WTC11 (cell line): ENCODE measurements around the gene GSTO2. TPM values are rescaled to one million over a fixed set of nuclear protein-coding genes. Genes with fewer than 3 reads are reported as not detected.

ENCODE experiments used
- ATAC-seq: fragments of 200-7000 bp; cut with Tn5 transposase; 2 replicates; pipeline ENCODE4 v1.10.0; 2021; ENCODE audit warnings: mild to moderate bottlenecking, moderate library complexity
- CTCF ChIA-PET: fragments of 300-600 bp; sonication (Branson Sonifier 250); formaldehyde crosslinking; loops from one replicate; lab custom pipeline; 2021; ENCODE audit warnings: antibody characterized with exemption; lab: Charles Lee
- POLR2A ChIA-PET: fragments of 350-600 bp; sonication (Branson Sonifier 250); formaldehyde crosslinking; loops from one replicate; lab custom pipeline; 2021; ENCODE audit warnings: antibody characterized with exemption; lab: Charles Lee
- DNase-seq: peaks from one replicate; pipeline ENCODE4 v3.0.0; 2021; ENCODE audit warnings: low spot score
- H3K27ac Mint-ChIP-seq: 2 replicates; pipeline ENCODE4 v1.8.0; 2021; ENCODE audit warnings: mixed read lengths
- H3K27me3 Mint-ChIP-seq: 2 replicates; pipeline ENCODE4 v1.8.0; 2021; ENCODE audit warnings: low read depth, mild to moderate bottlenecking, moderate library complexity, mixed read lengths
- H3K36me3 Mint-ChIP-seq: 2 replicates; pipeline ENCODE4 v1.8.0; 2021; ENCODE audit warnings: mixed read lengths
- H3K4me1 Mint-ChIP-seq: 2 replicates; pipeline ENCODE4 v1.8.0; 2022; ENCODE audit warnings: mixed read lengths
- H3K4me3 Mint-ChIP-seq: 2 replicates; pipeline ENCODE4 v1.8.0; 2021; ENCODE audit warnings: mild to moderate bottlenecking, moderate library complexity, mixed read lengths
- H3K9me3 Mint-ChIP-seq: 2 replicates; pipeline ENCODE4 v1.8.0; 2021; ENCODE audit warnings: mixed read lengths
- FOXK1 ChIP-seq: sonication (generic); formaldehyde crosslinking; IDR thresholded peaks from 2 replicates; pipeline ENCODE4 v1.8.0; 2022; ENCODE audit warnings: mild to moderate bottlenecking, moderate library complexity, missing genetic modification reagents
- IRF2 ChIP-seq: sonication (generic); formaldehyde crosslinking; IDR thresholded peaks from 2 replicates; pipeline ENCODE4 v1.8.0; 2022; ENCODE audit warnings: low read depth, missing genetic modification reagents, borderline replicate concordance
- NR1H2 ChIP-seq: sonication (generic); formaldehyde crosslinking; IDR thresholded peaks from 2 replicates; pipeline ENCODE4 v1.9.0; 2021; ENCODE audit warnings: mild to moderate bottlenecking, moderate library complexity, missing genetic modification reagents
- NR3C1 ChIP-seq: sonication (generic); formaldehyde crosslinking; conservative IDR thresholded peaks from 2 replicates; pipeline ENCODE4 v1.8.1; 2023; ENCODE audit warnings: low read depth, mild to moderate bottlenecking, missing genetic modification reagents
- RORB ChIP-seq: fragments of 250-450 bp; sonication (Bioruptor Pico); IDR thresholded peaks from 2 replicates; pipeline ENCODE4 v1.9.0; 2021; ENCODE audit warnings: mild to moderate bottlenecking
- SMAD4 ChIP-seq: sonication (generic); formaldehyde crosslinking; IDR thresholded peaks from 2 replicates; pipeline ENCODE4 v1.8.0; 2022; ENCODE audit warnings: mild to moderate bottlenecking, missing genetic modification reagents
- SOX15 ChIP-seq: fragments of 250-450 bp; sonication (Bioruptor Pico); IDR thresholded peaks from 2 replicates; pipeline ENCODE4 v1.9.0; 2021; ENCODE audit warnings: mild to moderate bottlenecking
- ZBTB21 ChIP-seq: sonication (generic); formaldehyde crosslinking; IDR thresholded peaks from 2 replicates; pipeline ENCODE4 v1.8.1; 2023; ENCODE audit warnings: mild to moderate bottlenecking, missing genetic modification reagents, borderline replicate concordance
- ZNF138 ChIP-seq: sonication (generic); formaldehyde crosslinking; conservative IDR thresholded peaks from 2 replicates; pipeline ENCODE4 v1.8.1; 2022; ENCODE audit warnings: mild to moderate bottlenecking, moderate library complexity, missing genetic modification reagents
- total RNA-seq: library from RNA; stranded (reverse); gene quantifications from 3 replicates; pipeline ENCODE4 v1.2.3, GENCODE V29; 2021
- TF ChIP-seq, protein P1 (sequence below): fragments of 250-450 bp; sonication (Bioruptor Pico); IDR thresholded peaks from 2 replicates; pipeline ENCODE4 v1.9.0; 2021; ENCODE audit warnings: moderate library complexity, mild to moderate bottlenecking, inconsistent platforms, borderline replicate concordance
- TF ChIP-seq, protein P2 (sequence below): fragments of 250-450 bp; sonication (Bioruptor Pico); IDR thresholded peaks from 2 replicates; pipeline ENCODE4 v1.9.0; 2021; ENCODE audit warnings: mild to moderate bottlenecking
- TF ChIP-seq, protein P3 (sequence below): fragments of 250-450 bp; sonication (Bioruptor Pico); IDR thresholded peaks from 2 replicates; pipeline ENCODE4 v1.9.0; 2021; ENCODE audit warnings: mild to moderate bottlenecking, borderline replicate concordance
- TF ChIP-seq, protein P4 (sequence below): sonication (generic); formaldehyde crosslinking; IDR thresholded peaks from 2 replicates; pipeline ENCODE4 v1.8.1; 2022; ENCODE audit warnings: mild to moderate bottlenecking, missing genetic modification reagents, moderate library complexity, borderline replicate concordance
- TF ChIP-seq, protein P5 (sequence below): sonication (generic); formaldehyde crosslinking; IDR thresholded peaks from 2 replicates; pipeline ENCODE4 v1.8.1; 2023; ENCODE audit warnings: mild to moderate bottlenecking, moderate library complexity, missing genetic modification reagents

The GSTO2 gene
- total RNA-seq, 1 experiment from 2014 or later, result 10.7 TPM

DNA sequence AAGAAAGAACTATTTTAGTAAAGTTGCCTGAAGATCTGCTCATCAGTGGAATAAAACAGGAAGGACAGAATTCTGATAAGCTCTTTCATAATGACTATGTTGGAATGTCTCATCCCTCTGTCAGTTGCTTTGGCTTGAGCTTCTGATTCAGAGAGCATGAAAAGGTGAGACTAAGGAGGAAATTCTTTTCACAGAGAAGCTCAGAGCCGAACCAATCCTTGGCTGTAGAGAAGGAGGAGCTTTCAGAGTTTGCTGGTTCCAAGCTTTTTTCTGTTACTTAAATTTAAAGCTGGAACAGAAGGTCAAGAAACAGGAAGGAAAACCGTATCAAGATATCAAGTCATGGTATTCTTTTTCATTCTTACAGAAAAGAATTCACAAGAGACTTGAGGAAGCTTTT lies 24.0 kb downstream of the GSTO2 start:
- ATAC-seq (no peak), DNase-seq (no peak)
- ChIA-PET CTCF (interaction anchor here (1.1 to 9.0 kb wide), 11 partner anchors 10 to 330 kb away, joined by 3 to 126 read pairs (median 9); partner anchors contain the start of genes CFAP58, GSTO2 and ITPRIP), POLR2A (no interaction called here)
- no peak overlapping the region for H3K27ac Mint-ChIP-seq
- H3K4me1 Mint-ChIP-seq, result peaks cover 29% of the 10 kb centered on the region
- H3K4me3 Mint-ChIP-seq, result no peak overlapping the region
- H3K27me3 Mint-ChIP-seq, result peaks cover 7% of the 10 kb centered on the region
- no peaks in the 10 kb centered on the region for H3K9me3 Mint-ChIP-seq
- H3K36me3 Mint-ChIP-seq, result no peaks in the 10 kb centered on the region
- TF ChIP-seq, protein P1, sequence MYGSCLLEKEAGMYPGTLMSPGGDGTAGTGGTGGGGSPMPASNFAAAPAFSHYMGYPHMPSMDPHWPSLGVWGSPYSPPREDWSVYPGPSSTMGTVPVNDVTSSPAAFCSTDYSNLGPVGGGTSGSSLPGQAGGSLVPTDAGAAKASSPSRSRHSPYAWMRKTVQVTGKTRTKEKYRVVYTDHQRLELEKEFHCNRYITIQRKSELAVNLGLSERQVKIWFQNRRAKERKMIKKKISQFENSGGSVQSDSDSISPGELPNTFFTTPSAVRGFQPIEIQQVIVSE (CRISPR knock-in tag), result no peak
- TF ChIP-seq SOX15, result no peak
- TF ChIP-seq ZBTB21 (CRISPR knock-in tag), result no peak
- no peak for TF ChIP-seq NR3C1
- TF ChIP-seq SMAD4 (CRISPR knock-in tag), result no peak
- TF ChIP-seq, all 79 proteins: peak for 0

DNA sequence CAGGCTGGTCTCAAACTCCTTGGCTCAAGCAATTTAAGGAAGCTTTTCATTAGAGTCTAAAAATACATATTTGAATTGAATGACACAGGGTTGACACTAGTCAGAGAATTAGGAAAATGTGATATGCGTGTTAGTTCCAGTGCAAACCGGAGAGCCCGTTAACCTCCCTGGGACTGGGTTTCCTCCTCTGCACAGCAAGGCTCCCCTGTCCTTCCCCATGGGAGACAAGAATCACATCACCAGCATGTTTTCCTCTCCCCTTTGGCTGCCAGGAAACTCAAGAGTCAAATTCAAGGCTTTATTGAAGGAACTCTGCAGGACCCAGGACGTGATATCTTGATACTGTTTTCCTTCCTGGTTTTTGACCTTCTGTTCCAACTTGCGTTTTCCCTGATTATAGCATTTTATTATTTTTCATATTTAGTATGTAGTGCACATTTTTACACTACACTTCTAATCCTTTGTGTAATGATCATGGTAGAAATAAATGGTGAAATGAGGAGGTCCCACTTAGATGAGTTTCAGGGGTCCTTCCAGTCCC lies 24.9 kb downstream of the GSTO2 start:
- TF ChIP-seq, protein P1 (CRISPR knock-in tag), result no peak
- TF ChIP-seq RORB (CRISPR knock-in tag) (no peak), FOXK1 (CRISPR knock-in tag) (no peak), ZNF138 (CRISPR knock-in tag) (no peak), IRF2 (CRISPR knock-in tag) (no peak), NR1H2 (CRISPR knock-in tag) (no peak)
- TF ChIP-seq, protein P2, sequence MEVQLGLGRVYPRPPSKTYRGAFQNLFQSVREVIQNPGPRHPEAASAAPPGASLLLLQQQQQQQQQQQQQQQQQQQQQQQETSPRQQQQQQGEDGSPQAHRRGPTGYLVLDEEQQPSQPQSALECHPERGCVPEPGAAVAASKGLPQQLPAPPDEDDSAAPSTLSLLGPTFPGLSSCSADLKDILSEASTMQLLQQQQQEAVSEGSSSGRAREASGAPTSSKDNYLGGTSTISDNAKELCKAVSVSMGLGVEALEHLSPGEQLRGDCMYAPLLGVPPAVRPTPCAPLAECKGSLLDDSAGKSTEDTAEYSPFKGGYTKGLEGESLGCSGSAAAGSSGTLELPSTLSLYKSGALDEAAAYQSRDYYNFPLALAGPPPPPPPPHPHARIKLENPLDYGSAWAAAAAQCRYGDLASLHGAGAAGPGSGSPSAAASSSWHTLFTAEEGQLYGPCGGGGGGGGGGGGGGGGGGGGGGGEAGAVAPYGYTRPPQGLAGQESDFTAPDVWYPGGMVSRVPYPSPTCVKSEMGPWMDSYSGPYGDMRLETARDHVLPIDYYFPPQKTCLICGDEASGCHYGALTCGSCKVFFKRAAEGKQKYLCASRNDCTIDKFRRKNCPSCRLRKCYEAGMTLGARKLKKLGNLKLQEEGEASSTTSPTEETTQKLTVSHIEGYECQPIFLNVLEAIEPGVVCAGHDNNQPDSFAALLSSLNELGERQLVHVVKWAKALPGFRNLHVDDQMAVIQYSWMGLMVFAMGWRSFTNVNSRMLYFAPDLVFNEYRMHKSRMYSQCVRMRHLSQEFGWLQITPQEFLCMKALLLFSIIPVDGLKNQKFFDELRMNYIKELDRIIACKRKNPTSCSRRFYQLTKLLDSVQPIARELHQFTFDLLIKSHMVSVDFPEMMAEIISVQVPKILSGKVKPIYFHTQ (CRISPR knock-in tag), result no peak
- TF ChIP-seq, protein P3, sequence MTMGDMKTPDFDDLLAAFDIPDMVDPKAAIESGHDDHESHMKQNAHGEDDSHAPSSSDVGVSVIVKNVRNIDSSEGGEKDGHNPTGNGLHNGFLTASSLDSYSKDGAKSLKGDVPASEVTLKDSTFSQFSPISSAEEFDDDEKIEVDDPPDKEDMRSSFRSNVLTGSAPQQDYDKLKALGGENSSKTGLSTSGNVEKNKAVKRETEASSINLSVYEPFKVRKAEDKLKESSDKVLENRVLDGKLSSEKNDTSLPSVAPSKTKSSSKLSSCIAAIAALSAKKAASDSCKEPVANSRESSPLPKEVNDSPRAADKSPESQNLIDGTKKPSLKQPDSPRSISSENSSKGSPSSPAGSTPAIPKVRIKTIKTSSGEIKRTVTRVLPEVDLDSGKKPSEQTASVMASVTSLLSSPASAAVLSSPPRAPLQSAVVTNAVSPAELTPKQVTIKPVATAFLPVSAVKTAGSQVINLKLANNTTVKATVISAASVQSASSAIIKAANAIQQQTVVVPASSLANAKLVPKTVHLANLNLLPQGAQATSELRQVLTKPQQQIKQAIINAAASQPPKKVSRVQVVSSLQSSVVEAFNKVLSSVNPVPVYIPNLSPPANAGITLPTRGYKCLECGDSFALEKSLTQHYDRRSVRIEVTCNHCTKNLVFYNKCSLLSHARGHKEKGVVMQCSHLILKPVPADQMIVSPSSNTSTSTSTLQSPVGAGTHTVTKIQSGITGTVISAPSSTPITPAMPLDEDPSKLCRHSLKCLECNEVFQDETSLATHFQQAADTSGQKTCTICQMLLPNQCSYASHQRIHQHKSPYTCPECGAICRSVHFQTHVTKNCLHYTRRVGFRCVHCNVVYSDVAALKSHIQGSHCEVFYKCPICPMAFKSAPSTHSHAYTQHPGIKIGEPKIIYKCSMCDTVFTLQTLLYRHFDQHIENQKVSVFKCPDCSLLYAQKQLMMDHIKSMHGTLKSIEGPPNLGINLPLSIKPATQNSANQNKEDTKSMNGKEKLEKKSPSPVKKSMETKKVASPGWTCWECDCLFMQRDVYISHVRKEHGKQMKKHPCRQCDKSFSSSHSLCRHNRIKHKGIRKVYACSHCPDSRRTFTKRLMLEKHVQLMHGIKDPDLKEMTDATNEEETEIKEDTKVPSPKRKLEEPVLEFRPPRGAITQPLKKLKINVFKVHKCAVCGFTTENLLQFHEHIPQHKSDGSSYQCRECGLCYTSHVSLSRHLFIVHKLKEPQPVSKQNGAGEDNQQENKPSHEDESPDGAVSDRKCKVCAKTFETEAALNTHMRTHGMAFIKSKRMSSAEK (CRISPR knock-in tag), result no peak
- TF ChIP-seq, protein P4, sequence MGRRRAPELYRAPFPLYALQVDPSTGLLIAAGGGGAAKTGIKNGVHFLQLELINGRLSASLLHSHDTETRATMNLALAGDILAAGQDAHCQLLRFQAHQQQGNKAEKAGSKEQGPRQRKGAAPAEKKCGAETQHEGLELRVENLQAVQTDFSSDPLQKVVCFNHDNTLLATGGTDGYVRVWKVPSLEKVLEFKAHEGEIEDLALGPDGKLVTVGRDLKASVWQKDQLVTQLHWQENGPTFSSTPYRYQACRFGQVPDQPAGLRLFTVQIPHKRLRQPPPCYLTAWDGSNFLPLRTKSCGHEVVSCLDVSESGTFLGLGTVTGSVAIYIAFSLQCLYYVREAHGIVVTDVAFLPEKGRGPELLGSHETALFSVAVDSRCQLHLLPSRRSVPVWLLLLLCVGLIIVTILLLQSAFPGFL, result no peak
- TF ChIP-seq, protein P5, sequence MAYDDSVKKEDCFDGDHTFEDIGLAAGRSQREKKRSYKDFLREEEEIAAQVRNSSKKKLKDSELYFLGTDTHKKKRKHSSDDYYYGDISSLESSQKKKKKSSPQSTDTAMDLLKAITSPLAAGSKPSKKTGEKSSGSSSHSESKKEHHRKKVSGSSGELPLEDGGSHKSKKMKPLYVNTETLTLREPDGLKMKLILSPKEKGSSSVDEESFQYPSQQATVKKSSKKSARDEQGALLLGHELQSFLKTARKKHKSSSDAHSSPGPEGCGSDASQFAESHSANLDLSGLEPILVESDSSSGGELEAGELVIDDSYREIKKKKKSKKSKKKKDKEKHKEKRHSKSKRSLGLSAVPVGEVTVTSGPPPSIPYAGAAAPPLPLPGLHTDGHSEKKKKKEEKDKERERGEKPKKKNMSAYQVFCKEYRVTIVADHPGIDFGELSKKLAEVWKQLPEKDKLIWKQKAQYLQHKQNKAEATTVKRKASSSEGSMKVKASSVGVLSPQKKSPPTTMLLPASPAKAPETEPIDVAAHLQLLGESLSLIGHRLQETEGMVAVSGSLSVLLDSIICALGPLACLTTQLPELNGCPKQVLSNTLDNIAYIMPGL (CRISPR knock-in tag), result no peak
- H3K27ac Mint-ChIP-seq, result no peak overlapping the region
- peaks cover 7% of the 10 kb centered on the region for H3K27me3 Mint-ChIP-seq
- DNase-seq (no peak), ATAC-seq (no peak)
- no peak overlapping the region for H3K4me3 Mint-ChIP-seq
- POLR2A ChIA-PET, result no interaction called here
- H3K36me3 Mint-ChIP-seq, result no peaks in the 10 kb centered on the region
- peaks cover 29% of the 10 kb centered on the region for H3K4me1 Mint-ChIP-seq
- CTCF ChIA-PET, result interaction anchor here (1.1 to 9.0 kb wide), 10 partner anchors 11 to 329 kb away, joined by 3 to 126 read pairs (median 12); partner anchors contain the start of genes CFAP58 and GSTO2
- H3K9me3 Mint-ChIP-seq, result no peaks in the 10 kb centered on the region
